ENCODE measurements around the gene INO80E.
"Not testable (repeated sequence)": the region's sequence is repeated elsewhere in the genome, so short reads cannot be mapped to it uniquely, and the experiment has no call there.

The INO80E gene

GRCh38 chr16:30011714-30012504, 15.9 kb downstream of the INO80E start:
- no peak for DNase-seq

- DNase-seq = not testable (repeated sequence)
Measured at GRCh38 chr16:30012598-30012997, 16.6 kb downstream of the INO80E start.

- DNase-seq = not testable (repeated sequence)
Measured at GRCh38 chr16:30015450-30015849, 19.4 kb downstream of the INO80E start.

- no peak for DNase-seq
Measured at GRCh38 chr16:30016555-30017276, 20.7 kb downstream of the INO80E start.

- no peak for DNase-seq
Measured at GRCh38 chr16:30017277-30017656, 21.2 kb downstream of the INO80E start.

- DNase-seq = not testable (repeated sequence)
Measured at GRCh38 chr16:30017937-30018336, 21.9 kb downstream of the INO80E start.

- DNase-seq = no peak
Measured at GRCh38 chr16:30018731-30019158, 22.7 kb downstream of the INO80E start.

- DNase-seq = no peak
Measured at GRCh38 chr16:30022887-30023286, 26.8 kb downstream of the INO80E start, which contains the start of gene C16orf92. Gene C16orf92 (plus strand): TSS chr16:30023198. CDS start chr16:30023341, 143 bp downstream.

- DNase-seq = no peak
Measured at GRCh38 chr16:30023586-30023985, 27.5 kb downstream of the INO80E start.

- DNase-seq = no peak
Measured at GRCh38 chr16:30024451-30024850, 28.4 kb downstream of the INO80E start.

- DNase-seq = no peak
Measured at GRCh38 chr16:30025156-30025555, 29.1 kb downstream of the INO80E start.

- DNase-seq = no peak
Measured at GRCh38 chr16:30025574-30025973, 29.5 kb downstream of the INO80E start.

GRCh38 chr16:30026449-30026848, 30.4 kb downstream of the INO80E start:
- DNase-seq = no peak

GRCh38 chr16:30027588-30028437, 31.8 kb downstream of the INO80E start:
- DNase-seq = no peak

- DNase-seq = no peak
Measured at GRCh38 chr16:30028438-30029076, 32.5 kb downstream of the INO80E start.

- no peak for DNase-seq
Measured at GRCh38 chr16:30030011-30030685, 34.1 kb downstream of the INO80E start.

GRCh38 chr16:30030841-30031413, 34.9 kb downstream of the INO80E start, which contains the start of gene TLCD3B:
Gene TLCD3B (minus strand): TSS chr16:30031271. CDS start chr16:30030527, 744 bp downstream.
- no peak for DNase-seq

- no peak for DNase-seq
Measured at GRCh38 chr16:30031477-30031918, 35.5 kb downstream of the INO80E start.

- peak; percentile 60 for DNase-seq
Measured at GRCh38 chr16:30032083-30032819, 36.2 kb downstream of the INO80E start.

- DNase-seq = no peak
Measured at GRCh38 chr16:30033270-30033669, 37.2 kb downstream of the INO80E start.

GRCh38 chr16:30040221-30040620, 44.2 kb downstream of the INO80E start:
- no peak for DNase-seq
